Peyer's patch (tissue), 4 donors: ENCODE results near the gene ATXN2. TPM values are rescaled to one million over a fixed set of nuclear protein-coding genes. Genes with fewer than 3 reads are reported as not detected.
"Not testable (repeated sequence)": the region's sequence is repeated elsewhere in the genome, so short reads cannot be mapped to it uniquely, and the experiment has no call there.

Experiments used
- DNase-seq, 3 donors: peaks; one replicate each; pipeline ENCODE4 v3.0.0-alpha.2; 2017 to 2019
- H3K27ac ChIP-seq, 4 donors: fragments of 200-600 bp; sonication (generic); one replicate each; pipeline ENCODE4 v1.5.1; 2016 to 2019
- H3K27me3 ChIP-seq, 2 donors: fragments of 200-600 bp; sonication (generic); one replicate each; pipeline ENCODE4 v1.5.1; 2019
- H3K36me3 ChIP-seq, 3 donors: fragments of 200-600 bp; sonication (generic); one replicate each; pipeline ENCODE4 v1.5.1; 2016 to 2019
- H3K4me1 ChIP-seq, 4 donors: fragments of 200-600 bp; sonication (generic); one replicate each; pipeline ENCODE4 v1.5.1; 2016 to 2019
- H3K4me3 ChIP-seq, 4 donors: fragments of 200-600 bp; sonication (generic); 1 replicate in 3 of 4; 2 replicates in 1 of 4; pipeline ENCODE4 v1.5.1; 2016 to 2019; ENCODE audit warnings: mild to moderate bottlenecking in 1 of 4
- H3K9me3 ChIP-seq, 4 donors: fragments of 200-600 bp; sonication (generic); one replicate each; pipeline ENCODE4 v1.5.1; 2016 to 2019; ENCODE audit warnings: mild to moderate bottlenecking in 1 of 4
- POLR2A ChIP-seq, 2 donors: fragments of 450-650 bp; IDR thresholded peaks; one replicate each; pipeline ENCODE4 v1.5.1; 2017; ENCODE audit warnings: antibody characterized with exemption in 2 of 2, mild to moderate bottlenecking in 2 of 2, moderate library complexity in 2 of 2
- total RNA-seq, 4 donors: library from RNA; depleted of rRNA; stranded (reverse); fragments of >200 nt; gene quantifications; one replicate each; pipeline ENCODE4 v1.1.0, GENCODE V29; 2016
- TF ChIP-seq, protein P1 (sequence below), 6 experiments: fragments of 450-650 bp in 4 of 6; fragments of 200-600 bp in 2 of 6; sonication (generic) in 1 of 6; IDR thresholded peaks; one replicate each; pipeline ENCODE4 v1.5.1; 2017 to 2019; ENCODE audit warnings: antibody characterized with exemption in 6 of 6, mild to moderate bottlenecking in 3 of 6, moderate library complexity in 1 of 6

ATXN2 gene
- total RNA-seq, 4 donors from 2014 or later = 35.9 to 111 (median 90.8) TPM

DNA sequence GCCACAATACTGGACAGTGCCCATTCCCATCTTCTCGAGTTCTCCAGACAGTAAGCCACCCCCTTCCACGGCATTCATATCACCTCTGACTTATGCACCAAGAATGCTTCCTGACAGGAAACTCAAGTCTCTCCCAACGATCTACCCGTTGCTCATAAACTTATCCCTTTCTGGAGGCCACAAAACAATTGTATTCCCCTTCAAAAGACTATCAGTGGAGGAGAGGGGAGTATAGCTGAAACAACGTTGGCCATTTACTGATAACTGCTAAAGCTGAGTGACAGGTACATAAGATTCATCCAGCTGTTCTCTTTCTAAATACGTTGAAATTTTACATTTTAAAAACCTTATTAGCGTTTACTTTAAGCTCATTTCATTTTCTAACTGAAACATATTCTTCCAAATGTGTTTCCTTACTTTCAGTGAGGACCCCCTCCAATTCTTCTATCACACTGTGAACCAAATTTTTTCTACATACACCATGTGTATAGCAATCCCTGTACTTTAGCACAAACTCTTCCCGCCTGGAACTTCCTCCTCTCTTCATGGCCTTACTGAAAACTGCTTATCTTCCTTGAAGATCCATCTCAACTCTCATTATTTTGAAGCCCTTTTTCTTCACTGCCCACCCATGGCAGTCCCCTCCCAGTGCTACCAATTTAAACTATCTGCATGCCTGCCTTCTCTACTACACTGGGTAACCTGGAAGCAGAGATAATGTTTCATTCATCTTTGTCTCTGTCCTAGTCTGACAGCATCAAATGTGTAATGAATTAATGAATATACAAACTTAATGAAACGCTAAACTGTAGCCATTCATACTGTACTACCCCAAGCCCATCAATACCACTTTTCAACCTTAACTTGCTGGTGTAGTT, 28.8 kb downstream of the ATXN2 start:
- Histone ChIP-seq H3K27ac (no peak overlapping the region), H3K4me3 (no peak overlapping the region), H3K27me3 (no peaks in the 10 kb centered on the region), H3K4me1 (peaks cover 0 to 6% (median 0%) of the 10 kb centered on the region in 4 donors), H3K36me3 (no peaks in the 10 kb centered on the region), H3K9me3 (no peaks in the 10 kb centered on the region)
- TF ChIP-seq, protein P1, sequence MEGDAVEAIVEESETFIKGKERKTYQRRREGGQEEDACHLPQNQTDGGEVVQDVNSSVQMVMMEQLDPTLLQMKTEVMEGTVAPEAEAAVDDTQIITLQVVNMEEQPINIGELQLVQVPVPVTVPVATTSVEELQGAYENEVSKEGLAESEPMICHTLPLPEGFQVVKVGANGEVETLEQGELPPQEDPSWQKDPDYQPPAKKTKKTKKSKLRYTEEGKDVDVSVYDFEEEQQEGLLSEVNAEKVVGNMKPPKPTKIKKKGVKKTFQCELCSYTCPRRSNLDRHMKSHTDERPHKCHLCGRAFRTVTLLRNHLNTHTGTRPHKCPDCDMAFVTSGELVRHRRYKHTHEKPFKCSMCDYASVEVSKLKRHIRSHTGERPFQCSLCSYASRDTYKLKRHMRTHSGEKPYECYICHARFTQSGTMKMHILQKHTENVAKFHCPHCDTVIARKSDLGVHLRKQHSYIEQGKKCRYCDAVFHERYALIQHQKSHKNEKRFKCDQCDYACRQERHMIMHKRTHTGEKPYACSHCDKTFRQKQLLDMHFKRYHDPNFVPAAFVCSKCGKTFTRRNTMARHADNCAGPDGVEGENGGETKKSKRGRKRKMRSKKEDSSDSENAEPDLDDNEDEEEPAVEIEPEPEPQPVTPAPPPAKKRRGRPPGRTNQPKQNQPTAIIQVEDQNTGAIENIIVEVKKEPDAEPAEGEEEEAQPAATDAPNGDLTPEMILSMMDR (IDR thresholded peaks at IDR 0.05) = no peak
- TF ChIP-seq POLR2A (IDR thresholded peaks at IDR 0.05) = no peak
- no peak for DNase-seq

DNA sequence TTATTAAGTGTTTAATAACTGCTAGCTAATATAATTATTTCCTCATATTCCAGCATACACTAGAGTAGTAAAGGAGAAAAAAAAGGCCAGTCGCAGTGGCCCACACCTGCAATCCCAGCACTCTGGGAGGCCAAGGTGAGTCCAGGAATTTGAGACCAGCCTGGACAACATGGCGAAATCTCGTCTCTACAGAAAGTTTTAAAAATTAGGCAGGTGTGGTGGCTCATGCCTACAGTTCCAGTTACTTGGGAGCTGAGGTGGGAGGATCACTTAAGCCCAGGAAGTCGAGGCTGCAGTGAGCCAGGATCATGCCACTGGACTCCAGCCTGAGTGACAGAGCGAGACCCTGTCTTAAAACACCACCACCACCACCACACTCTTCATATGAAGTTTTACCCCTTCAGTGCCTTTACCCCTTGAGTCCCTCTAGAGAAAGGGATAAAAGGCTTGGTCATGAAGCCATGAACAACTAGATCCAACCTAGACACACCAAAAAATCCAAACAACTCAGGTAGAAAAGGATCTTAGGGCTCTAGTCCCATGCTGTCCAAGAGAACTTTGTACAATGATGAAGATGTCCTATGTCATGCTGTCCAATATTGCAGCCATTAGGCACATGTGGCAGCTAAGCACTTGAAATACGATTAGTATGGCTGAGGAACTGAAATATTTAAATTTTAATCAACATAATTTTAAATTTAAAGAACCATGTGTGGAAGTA, 29.6 kb downstream of the ATXN2 start:
- TF ChIP-seq, protein P1 (IDR thresholded peaks at IDR 0.05) = no peak
- TF ChIP-seq POLR2A (IDR thresholded peaks at IDR 0.05) = no peak
- Histone ChIP-seq H3K4me1 (peaks cover 0 to 6% (median 0%) of the 10 kb centered on the region in 4 donors), H3K4me3 (no peak overlapping the region), H3K9me3 (no peaks in the 10 kb centered on the region), H3K27me3 (no peaks in the 10 kb centered on the region), H3K36me3 (no peaks in the 10 kb centered on the region), H3K27ac (no peak overlapping the region)
- DNase-seq = no peak

DNA sequence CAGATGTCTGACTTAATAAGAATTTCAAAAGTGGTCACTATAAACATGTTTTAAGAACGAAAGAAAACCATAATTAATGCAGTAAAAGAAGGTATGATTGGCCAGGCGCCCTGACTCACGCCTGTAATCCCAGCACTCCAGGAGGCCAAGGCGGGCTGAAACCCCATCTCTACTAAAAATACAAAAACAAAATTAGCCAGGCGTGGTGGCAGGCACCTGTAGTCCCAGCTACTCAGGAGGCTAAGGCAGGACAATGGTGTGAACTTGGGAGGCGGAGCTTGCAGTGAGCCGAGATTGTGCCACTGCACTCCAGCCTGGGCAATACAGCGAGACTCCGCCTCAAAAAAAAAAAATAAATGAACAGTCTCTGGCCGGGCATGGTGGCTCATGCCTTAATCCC, 38.3 kb downstream of the ATXN2 start:
- DNase-seq, H3K36me3 ChIP-seq, H3K27me3 ChIP-seq, H3K4me3 ChIP-seq, H3K27ac ChIP-seq, H3K4me1 ChIP-seq, H3K9me3 ChIP-seq: not testable (repeated sequence)

DNA sequence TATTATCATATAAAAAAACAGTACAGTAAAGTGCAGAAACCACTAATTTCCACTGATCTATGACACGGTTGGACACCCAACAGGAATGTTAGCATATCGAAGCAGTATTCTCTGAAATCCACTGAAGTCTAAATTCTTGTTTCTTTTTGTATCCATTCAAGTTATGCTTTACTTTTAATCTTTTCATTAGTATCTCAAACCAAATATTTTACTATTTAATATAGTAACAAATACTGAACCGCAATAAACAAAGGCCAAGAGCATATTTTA, 41.1 kb downstream of the ATXN2 start:
- Histone ChIP-seq H3K9me3 (no peaks in the 10 kb centered on the region), H3K4me3 (no peak overlapping the region), H3K27me3 (no peaks in the 10 kb centered on the region), H3K4me1 (peaks cover 0 to 2% (median 0%) of the 10 kb centered on the region in 4 donors), H3K27ac (no peak overlapping the region), H3K36me3 (no peaks in the 10 kb centered on the region)
- TF ChIP-seq POLR2A (IDR thresholded peaks at IDR 0.05) = no peak
- TF ChIP-seq, protein P1 (IDR thresholded peaks at IDR 0.05) = no peak
- DNase-seq = no peak

DNA sequence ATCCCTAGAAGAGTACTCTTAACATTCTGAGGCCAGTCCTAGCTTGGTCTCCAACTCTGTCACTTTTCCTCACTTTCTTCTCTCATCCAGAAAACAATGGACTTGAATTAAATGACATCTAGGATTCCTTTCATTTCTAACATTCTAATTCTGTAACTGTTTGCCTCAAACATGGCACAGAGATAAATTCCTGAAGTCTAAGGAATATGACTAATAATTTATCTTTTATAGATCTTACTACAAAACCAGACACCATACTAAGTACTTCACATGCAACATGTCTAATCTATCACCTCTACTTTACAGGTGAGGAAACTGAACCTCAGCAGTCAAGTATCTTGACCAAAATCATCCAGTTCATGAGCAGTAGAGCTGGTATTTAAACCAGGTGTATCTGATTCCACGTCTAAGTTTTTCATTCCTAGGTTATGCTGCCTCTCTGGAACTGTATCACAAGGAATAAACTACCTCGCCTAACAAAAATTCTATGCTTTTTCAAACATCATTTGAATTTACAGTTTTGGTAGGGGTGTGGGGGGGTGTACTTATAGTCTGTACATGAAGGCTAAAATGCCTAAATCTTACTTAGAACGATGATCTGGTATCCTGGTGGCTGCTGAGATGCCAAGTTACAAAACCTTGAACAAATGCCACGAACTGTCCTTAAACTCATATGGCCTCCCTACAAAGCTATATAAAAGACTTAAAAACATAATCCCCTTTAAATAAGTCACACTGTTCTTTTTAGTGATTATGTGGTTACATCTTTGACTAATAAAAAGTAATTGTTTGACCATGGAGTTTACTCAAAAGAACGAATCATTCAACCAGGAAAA, 41.6 kb downstream of the ATXN2 start:
- Histone ChIP-seq H3K9me3 (no peaks in the 10 kb centered on the region), H3K27ac (no peak overlapping the region), H3K27me3 (no peaks in the 10 kb centered on the region), H3K4me3 (no peak overlapping the region), H3K4me1 (peaks cover 0 to 2% (median 0%) of the 10 kb centered on the region in 4 donors), H3K36me3 (peaks cover 0 to under 1% (median 0%) of the 10 kb centered on the region in 3 donors)
- no peak for DNase-seq
- no peak for TF ChIP-seq POLR2A (IDR thresholded peaks at IDR 0.05)
- TF ChIP-seq, protein P1 (IDR thresholded peaks at IDR 0.05) = no peak
